Tibial nerve (tissue), 4 donors: Measurements from ENCODE around the gene ALPP.
"Not testable (repeated sequence)": the region's sequence is repeated elsewhere in the genome, so short reads cannot be mapped to it uniquely, and the experiment has no call there.

Source experiments
- EP300 ChIP-seq, 2 donors: sonication (generic); formaldehyde crosslinking; IDR thresholded peaks; one replicate each; pipeline ENCODE4 v1.6.1; 2017; ENCODE audit warnings: antibody characterized with exemption in 2 of 2, mild to moderate bottlenecking in 1 of 2
- POLR2A ChIP-seq, 2 donors: fragments of 450-650 bp; IDR thresholded peaks; one replicate each; pipeline ENCODE4 v1.6.1; 2017; ENCODE audit warnings: antibody characterized with exemption in 2 of 2, mild to moderate bottlenecking in 2 of 2, moderate library complexity in 2 of 2
- TF ChIP-seq, protein P1 (sequence below), 5 experiments: fragments of 200-600 bp in 3 of 5; fragments of 450-650 bp in 2 of 5; sonication (generic) in 3 of 5; IDR thresholded peaks; one replicate each; pipeline ENCODE4 v1.5.1; 2016 to 2019; ENCODE audit warnings: antibody characterized with exemption in 5 of 5, mild to moderate bottlenecking in 3 of 5, moderate library complexity in 2 of 5

- TF ChIP-seq POLR2A, EP300 (IDR thresholded peaks at IDR 0.05): not testable (repeated sequence)
- TF ChIP-seq, protein P1, sequence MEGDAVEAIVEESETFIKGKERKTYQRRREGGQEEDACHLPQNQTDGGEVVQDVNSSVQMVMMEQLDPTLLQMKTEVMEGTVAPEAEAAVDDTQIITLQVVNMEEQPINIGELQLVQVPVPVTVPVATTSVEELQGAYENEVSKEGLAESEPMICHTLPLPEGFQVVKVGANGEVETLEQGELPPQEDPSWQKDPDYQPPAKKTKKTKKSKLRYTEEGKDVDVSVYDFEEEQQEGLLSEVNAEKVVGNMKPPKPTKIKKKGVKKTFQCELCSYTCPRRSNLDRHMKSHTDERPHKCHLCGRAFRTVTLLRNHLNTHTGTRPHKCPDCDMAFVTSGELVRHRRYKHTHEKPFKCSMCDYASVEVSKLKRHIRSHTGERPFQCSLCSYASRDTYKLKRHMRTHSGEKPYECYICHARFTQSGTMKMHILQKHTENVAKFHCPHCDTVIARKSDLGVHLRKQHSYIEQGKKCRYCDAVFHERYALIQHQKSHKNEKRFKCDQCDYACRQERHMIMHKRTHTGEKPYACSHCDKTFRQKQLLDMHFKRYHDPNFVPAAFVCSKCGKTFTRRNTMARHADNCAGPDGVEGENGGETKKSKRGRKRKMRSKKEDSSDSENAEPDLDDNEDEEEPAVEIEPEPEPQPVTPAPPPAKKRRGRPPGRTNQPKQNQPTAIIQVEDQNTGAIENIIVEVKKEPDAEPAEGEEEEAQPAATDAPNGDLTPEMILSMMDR (IDR thresholded peaks at IDR 0.05) = not testable (repeated sequence)
These were observed 44.2 kb upstream of the ALPP start for GRCh38 chr2:232334136-232334884.
